ENCODE data around the gene APOL1. TPM values are rescaled to one million over a fixed set of nuclear protein-coding genes. Genes with fewer than 3 reads are reported as not detected.

Gene APOL1
- total and polyA plus RNA-seq, 11 donors = 10.4 to 132 (median 18.1) TPM

DNA sequence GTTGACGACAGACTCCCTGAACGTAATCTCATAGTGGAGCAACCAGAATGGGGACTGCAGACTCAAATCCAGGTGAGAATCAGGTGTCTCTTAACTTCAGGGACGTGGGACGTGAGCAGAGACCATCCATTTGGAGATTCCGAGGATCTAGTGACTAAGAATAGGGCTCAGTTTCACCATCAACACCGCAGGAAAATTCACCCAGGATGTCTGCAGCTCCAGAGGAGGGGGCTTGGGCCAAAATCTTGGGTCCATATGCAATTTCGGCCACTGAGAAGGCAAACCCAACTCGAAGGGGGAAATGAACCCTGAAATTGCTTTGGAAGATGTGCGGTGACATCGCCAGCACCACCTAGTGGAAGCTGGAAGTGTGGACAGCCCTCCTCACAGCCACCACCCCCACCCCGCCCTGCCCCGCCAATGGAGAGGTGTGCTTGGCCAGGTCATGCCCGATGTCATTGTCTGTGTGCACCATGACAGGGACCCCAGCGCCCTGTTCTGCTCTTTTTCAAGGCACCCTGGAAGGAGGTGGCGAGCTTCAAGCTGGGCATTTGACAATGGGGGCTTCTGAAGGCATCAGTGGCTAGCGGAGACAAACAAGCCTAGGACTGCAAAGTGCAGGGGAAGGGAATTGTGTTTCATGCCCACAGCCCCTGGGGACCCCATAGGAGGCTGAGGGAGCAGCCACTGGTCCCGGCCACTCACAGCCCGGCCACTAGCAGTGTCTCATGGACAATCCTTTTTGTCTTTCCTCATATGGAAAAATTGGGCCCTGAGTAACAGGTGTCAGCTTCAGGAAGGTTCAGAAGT is 24.8 kb downstream of the APOL1 start:
- TF ChIP-seq, protein P1, sequence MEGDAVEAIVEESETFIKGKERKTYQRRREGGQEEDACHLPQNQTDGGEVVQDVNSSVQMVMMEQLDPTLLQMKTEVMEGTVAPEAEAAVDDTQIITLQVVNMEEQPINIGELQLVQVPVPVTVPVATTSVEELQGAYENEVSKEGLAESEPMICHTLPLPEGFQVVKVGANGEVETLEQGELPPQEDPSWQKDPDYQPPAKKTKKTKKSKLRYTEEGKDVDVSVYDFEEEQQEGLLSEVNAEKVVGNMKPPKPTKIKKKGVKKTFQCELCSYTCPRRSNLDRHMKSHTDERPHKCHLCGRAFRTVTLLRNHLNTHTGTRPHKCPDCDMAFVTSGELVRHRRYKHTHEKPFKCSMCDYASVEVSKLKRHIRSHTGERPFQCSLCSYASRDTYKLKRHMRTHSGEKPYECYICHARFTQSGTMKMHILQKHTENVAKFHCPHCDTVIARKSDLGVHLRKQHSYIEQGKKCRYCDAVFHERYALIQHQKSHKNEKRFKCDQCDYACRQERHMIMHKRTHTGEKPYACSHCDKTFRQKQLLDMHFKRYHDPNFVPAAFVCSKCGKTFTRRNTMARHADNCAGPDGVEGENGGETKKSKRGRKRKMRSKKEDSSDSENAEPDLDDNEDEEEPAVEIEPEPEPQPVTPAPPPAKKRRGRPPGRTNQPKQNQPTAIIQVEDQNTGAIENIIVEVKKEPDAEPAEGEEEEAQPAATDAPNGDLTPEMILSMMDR (IDR thresholded peaks at IDR 0.05) = peak; percentile 65 to 87 (median 76)
- no peak for TF ChIP-seq POLR2A (IDR thresholded peaks at IDR 0.05)
- Histone ChIP-seq H3K27me3 (no peaks in the 10 kb centered on the region), H3K27ac (peak overlapping the region in 2 of 12 donors; percentile 18 to 24), H3K4me1 (peaks cover 0 to 15% (median 9%) of the 10 kb centered on the region in 12 donors), H3K9me3 (no peaks in the 10 kb centered on the region), H3K36me3 (peaks cover 0 to 37% (median 24%) of the 10 kb centered on the region in 9 donors), H3K4me3 (peak overlapping the region in 3 of 12 donors; percentile 1 to 14 (median 13))
- peak; percentile 38 to 80 (median 63) for ATAC-seq
- DNase-seq = peak in 3 of 5 donors; percentile 57 to 62 (median 60)
- 22 to 34% (median 26%) methylated on average over 15 to 18 of the region's 18 CpGs for WGBS, 4 donors
- intact Hi-C loops (cut with DNase I) = loop anchor here in 9 of 10 donors (1.0 to 10.0 kb wide), 8 partner anchors 33 to 135 kb away; no protein-coding TSS in a partner anchor

DNA sequence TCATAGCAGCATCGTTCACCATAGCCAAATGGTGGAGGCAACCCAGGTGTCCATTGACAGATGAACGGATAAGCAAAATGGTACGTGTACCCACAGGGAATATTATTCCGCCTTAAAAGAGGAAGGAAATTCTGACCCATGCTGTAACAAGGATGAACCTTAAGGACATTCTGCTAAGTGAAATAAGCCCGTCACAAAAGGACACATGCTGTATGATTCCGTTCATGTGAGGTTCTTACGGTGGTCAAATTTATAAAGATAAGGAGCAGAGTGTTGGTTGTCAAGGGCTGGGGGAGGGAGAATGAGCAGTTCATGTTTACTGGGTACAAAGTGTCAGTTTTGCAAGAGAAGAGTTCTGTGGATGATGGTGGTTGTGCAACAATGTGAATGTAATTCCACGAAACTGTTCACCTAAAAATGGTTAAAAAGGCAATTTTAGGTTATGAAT is 26.3 kb downstream of the APOL1 start:
- no peak for ATAC-seq
- H3K27ac ChIP-seq = peak overlapping the region in 1 of 12 donors; percentile 18
- H3K9me3 ChIP-seq = no peaks in the 10 kb centered on the region
- 68 to 79% (median 73%) methylated on average over 8 of the region's 8 CpGs for WGBS, 4 donors
- peaks cover 0 to 15% (median 9%) of the 10 kb centered on the region in 12 donors for H3K4me1 ChIP-seq
- DNase-seq = no peak
- H3K4me3 ChIP-seq = no peak overlapping the region
- peaks cover 0 to 52% (median 39%) of the 10 kb centered on the region in 9 donors for H3K36me3 ChIP-seq
- TF ChIP-seq, protein P1 (IDR thresholded peaks at IDR 0.05) = no peak
- no peak for TF ChIP-seq POLR2A (IDR thresholded peaks at IDR 0.05)
- no peaks in the 10 kb centered on the region for H3K27me3 ChIP-seq
- intact Hi-C loops (cut with DNase I) = loop anchor here in 8 of 10 donors (5.0 to 10.0 kb wide), 5 partner anchors 54 to 137 kb away; no protein-coding TSS in a partner anchor

DNA sequence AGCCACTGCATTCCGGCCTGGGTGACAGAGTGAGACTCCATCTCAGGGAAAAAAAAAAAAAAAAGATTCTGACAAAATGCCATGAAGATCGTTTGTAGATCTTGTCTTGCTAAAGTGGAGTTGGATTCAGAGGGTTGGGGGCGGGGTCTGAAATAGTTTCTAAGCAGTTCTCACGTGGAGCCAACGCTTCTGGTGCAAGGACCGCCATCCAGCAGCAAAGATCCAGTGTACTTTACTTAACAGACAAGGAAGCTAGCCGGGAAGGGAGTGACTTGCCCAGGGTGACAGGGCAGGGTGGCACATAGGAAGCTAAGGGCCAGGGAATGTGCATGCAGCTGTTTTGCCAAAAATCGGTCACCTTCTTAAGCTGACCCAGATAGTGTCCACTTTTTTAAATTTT is 27.4 kb downstream of the APOL1 start:
- TF ChIP-seq, protein P1 (IDR thresholded peaks at IDR 0.05) = no peak
- no peak for TF ChIP-seq POLR2A (IDR thresholded peaks at IDR 0.05)
- H3K9me3 ChIP-seq = no peaks in the 10 kb centered on the region
- H3K36me3 ChIP-seq = peaks cover 2 to 64% (median 50%) of the 10 kb centered on the region in 9 donors
- intact Hi-C loops (cut with DNase I) = loop anchor here in 2 of 10 donors (5.0 to 10.0 kb wide), 2 partner anchors 56 to 83 kb away; no protein-coding TSS in a partner anchor
- H3K27me3 ChIP-seq = no peaks in the 10 kb centered on the region
- peak overlapping the region in 1 of 12 donors; percentile 18 for H3K27ac ChIP-seq
- DNase-seq (no peak), ATAC-seq (peak in 1 of 4 donors; percentile 10)
- H3K4me1 ChIP-seq = peaks cover 0 to 16% (median 11%) of the 10 kb centered on the region in 12 donors
- WGBS, 4 donors = 65 to 71% (median 68%) methylated on average over 8 of the region's 8 CpGs
- no peak overlapping the region for H3K4me3 ChIP-seq

DNA sequence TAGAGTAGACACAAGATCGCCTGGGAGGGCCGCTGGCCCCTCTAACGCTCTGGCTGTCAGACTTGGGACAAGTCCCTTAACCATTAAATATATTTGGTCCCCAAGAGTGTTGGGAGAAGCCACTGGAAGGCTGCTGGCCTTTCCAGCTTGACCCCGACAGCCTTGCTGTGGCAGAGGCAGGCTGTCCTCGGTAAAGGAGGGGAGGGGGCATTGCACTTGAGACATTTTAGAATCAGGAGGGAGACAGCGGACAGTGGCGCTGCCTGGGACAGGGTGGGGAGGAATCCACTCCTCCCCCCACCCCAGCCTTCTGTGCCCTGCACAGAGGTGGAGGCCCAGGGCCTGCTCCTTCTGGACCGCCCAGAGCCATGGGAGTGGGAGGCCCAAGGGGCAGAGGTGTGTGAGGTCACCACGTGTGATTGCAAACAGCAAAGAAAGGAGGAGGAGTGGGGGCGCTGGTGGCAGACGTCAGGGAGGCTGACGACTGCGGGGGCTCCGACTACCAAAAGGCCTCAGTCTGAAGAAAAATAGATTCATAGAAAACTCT is 28.9 kb downstream of the APOL1 start:
- peak overlapping the region in 6 of 12 donors; percentile 27 to 55 (median 35) for H3K27ac ChIP-seq
- intact Hi-C loops (cut with DNase I) = loop anchor here in 2 of 10 donors (5.0 to 10.0 kb wide), 2 partner anchors 57 to 85 kb away; no protein-coding TSS in a partner anchor

More for the DNA sequence above, 28.9 kb downstream of the APOL1 start:
- H3K4me3 ChIP-seq = no peak overlapping the region
- ATAC-seq (no peak), DNase-seq (no peak)
- 69 to 76% (median 72%) methylated on average over 14 of the region's 14 CpGs for WGBS, 4 donors
- peaks cover 5 to 79% (median 65%) of the 10 kb centered on the region in 9 donors for H3K36me3 ChIP-seq
- no peaks in the 10 kb centered on the region for H3K9me3 ChIP-seq
- H3K27me3 ChIP-seq = no peaks in the 10 kb centered on the region
- TF ChIP-seq, protein P1 (IDR thresholded peaks at IDR 0.05) = no peak
- no peak for TF ChIP-seq POLR2A (IDR thresholded peaks at IDR 0.05)
- H3K4me1 ChIP-seq = peaks cover 0 to 29% (median 19%) of the 10 kb centered on the region in 12 donors
